Transverse colon (tissue), 4 donors: ENCODE data around the gene NBAS. TPM values are rescaled to one million over a fixed set of nuclear protein-coding genes. Genes with fewer than 3 reads are reported as not detected.
"Not testable (repeated sequence)": the region's sequence is repeated elsewhere in the genome, so short reads cannot be mapped to it uniquely, and the experiment has no call there.

Experiments used
- DNase-seq: peaks from one replicate; pipeline ENCODE4 v3.0.0-alpha.2; 2019
- H3K27ac ChIP-seq, 4 donors: fragments of 200-600 bp; sonication (generic); 2 replicates each; pipeline ENCODE4 v1.5.1; 2016 to 2018; ENCODE audit warnings: inconsistent platforms in 4 of 4
- H3K27me3 ChIP-seq: fragments of 200-600 bp; sonication (generic); 2 replicates; pipeline ENCODE4 v1.5.1; 2017; ENCODE audit warnings: inconsistent platforms
- H3K36me3 ChIP-seq, 4 donors: fragments of 200-600 bp; sonication (generic); 2 replicates each; pipeline ENCODE4 v1.5.1; 2017 to 2019; ENCODE audit warnings: inconsistent platforms in 4 of 4
- H3K4me1 ChIP-seq, 4 donors: fragments of 200-600 bp; sonication (generic); 2 replicates each; pipeline ENCODE4 v1.5.1; 2017 to 2020; ENCODE audit warnings: inconsistent platforms in 4 of 4
- H3K4me3 ChIP-seq, 4 donors: fragments of 200-600 bp; sonication (generic); 1 replicate in 1 of 4; 2 replicates in 3 of 4; pipeline versions ENCODE4 v1.5.1 to v1.6.1; 2017 to 2019; ENCODE audit warnings: inconsistent platforms in 4 of 4
- H3K9me3 ChIP-seq, 2 donors: fragments of 200-600 bp; sonication (generic); 2 replicates each; pipeline ENCODE4 v1.5.1; 2017 to 2019; ENCODE audit warnings: inconsistent platforms in 2 of 2
- EP300 ChIP-seq: sonication (generic); formaldehyde crosslinking; IDR thresholded peaks from one replicate; pipeline ENCODE4 v1.6.1; 2017; ENCODE audit warnings: antibody characterized with exemption, low read depth
- POLR2A ChIP-seq: fragments of 450-650 bp; IDR thresholded peaks from one replicate; pipeline ENCODE4 v1.6.1; 2016; ENCODE audit warnings: antibody characterized with exemption, mild to moderate bottlenecking, moderate library complexity
- POLR2AphosphoS5 ChIP-seq, 3 donors: sonication (generic); formaldehyde crosslinking; IDR thresholded peaks; one replicate each; pipeline ENCODE4 v1.6.1; 2016; ENCODE audit warnings: antibody characterized with exemption in 3 of 3
- WGBS, 2 donors: methylation state at CpG; one replicate each; pipeline ENCODE4 v1.1.5; 2018; ENCODE audit warnings: low coverage in 1 of 2; 5-methylcytosine and 5-hydroxymethylcytosine counted together
- in situ Hi-C, 4 donors: fragments of 200-750 bp; cut with MboI; loops; one replicate each; pipeline versions ENCODE4 v1.15.0 to v1.15.1; 2017; ENCODE audit warnings: low sequenced_read_pairs in 3 of 4, low pct_ligation_motif_present in 1 of 4, low pct_unique_long_range_greater_than_20kb in 1 of 4
- intact Hi-C: fragments of 100-400 bp; cut with DNase I; formaldehyde crosslinking; loops from one replicate; pipeline ENCODE4 v1.15.1; 2023; ENCODE audit warnings: low total_unique reads
- total RNA-seq, 4 donors: library from RNA; depleted of rRNA; stranded (reverse); fragments of >200 nt; gene quantifications; one replicate each; pipeline ENCODE4 v1.1.0, GENCODE V29; 2016
- TF ChIP-seq, protein P1 (sequence below), 5 experiments: fragments of 200-600 bp in 3 of 5; fragments of 450-650 bp in 2 of 5; sonication (generic) in 3 of 5; IDR thresholded peaks; 1 replicate in 2 of 5; 2 replicates in 3 of 5; pipeline ENCODE4 v1.5.1; 2016 to 2017; ENCODE audit warnings: antibody characterized with exemption in 5 of 5, inconsistent platforms in 3 of 5, mild to moderate bottlenecking in 2 of 5, moderate library complexity in 1 of 5

The NBAS gene
- total RNA-seq, 4 donors from 2014 or later = 30.6 to 43.2 (median 34.5) TPM

DNA sequence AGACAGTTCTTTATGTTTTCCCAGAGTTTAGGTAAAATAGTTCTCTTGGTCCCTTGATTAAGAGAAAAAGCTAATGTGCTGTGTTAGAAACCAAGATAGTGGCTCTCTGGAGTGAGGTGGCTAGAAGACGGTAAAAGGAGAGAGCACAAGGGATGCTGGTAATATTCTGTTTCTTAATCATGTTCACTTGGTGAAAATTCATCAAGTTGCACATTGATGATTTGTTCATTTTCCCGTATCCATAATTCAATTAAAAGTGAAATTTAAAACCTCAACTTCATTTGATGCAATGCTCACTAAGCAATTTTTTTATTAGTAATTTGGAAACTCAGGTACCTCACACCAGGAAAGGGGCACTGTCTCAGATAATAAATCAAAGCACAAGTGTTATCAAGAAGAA, 113.8 kb downstream of the NBAS start:
- DNase-seq = no peak
- TF ChIP-seq POLR2A (no peak), POLR2AphosphoS5 (IDR thresholded peaks at IDR 0.05) (no peak)
- TF ChIP-seq, protein P1, sequence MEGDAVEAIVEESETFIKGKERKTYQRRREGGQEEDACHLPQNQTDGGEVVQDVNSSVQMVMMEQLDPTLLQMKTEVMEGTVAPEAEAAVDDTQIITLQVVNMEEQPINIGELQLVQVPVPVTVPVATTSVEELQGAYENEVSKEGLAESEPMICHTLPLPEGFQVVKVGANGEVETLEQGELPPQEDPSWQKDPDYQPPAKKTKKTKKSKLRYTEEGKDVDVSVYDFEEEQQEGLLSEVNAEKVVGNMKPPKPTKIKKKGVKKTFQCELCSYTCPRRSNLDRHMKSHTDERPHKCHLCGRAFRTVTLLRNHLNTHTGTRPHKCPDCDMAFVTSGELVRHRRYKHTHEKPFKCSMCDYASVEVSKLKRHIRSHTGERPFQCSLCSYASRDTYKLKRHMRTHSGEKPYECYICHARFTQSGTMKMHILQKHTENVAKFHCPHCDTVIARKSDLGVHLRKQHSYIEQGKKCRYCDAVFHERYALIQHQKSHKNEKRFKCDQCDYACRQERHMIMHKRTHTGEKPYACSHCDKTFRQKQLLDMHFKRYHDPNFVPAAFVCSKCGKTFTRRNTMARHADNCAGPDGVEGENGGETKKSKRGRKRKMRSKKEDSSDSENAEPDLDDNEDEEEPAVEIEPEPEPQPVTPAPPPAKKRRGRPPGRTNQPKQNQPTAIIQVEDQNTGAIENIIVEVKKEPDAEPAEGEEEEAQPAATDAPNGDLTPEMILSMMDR (IDR thresholded peaks at IDR 0.05) = no peak
- no peaks in the 10 kb centered on the region for H3K27me3 ChIP-seq
- in situ Hi-C loops = no loop called here
- no peak overlapping the region for H3K4me3 ChIP-seq
- intact Hi-C loops = loop anchor here (5.0 kb wide), 1 partner anchor 1430 kb away; no protein-coding TSS in a partner anchor
- WGBS, 2 donors = 98 to 100% methylated on average over 2 of the region's 2 CpGs
- H3K36me3 ChIP-seq = peaks cover 0 to 10% (median 3%) of the 10 kb centered on the region in 4 donors
- H3K27ac ChIP-seq = no peak overlapping the region
- no peaks in the 10 kb centered on the region for H3K4me1 ChIP-seq
- peaks cover 0 to 4% of the 10 kb centered on the region in 2 donors for H3K9me3 ChIP-seq

DNA sequence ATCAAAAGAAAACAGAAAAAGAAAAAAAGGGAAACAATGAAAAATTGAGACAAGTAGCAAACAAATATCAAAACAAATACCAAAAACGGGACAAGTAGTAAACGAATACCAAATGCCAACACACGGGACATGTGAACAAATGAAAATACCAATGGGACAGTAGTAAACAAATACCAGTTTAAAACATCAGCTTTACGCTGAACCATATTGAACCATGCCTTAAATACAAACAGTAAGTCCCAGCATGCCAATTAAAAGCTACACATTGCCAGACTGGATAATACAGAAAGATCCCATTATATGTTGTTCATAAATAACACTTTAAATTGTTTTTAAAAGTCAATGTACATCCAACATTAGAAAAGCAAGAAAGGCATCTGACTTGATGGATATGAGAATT, 114.2 kb downstream of the NBAS start:
- no peak for TF ChIP-seq POLR2AphosphoS5 (IDR thresholded peaks at IDR 0.05)
- TF ChIP-seq POLR2A = no peak
- TF ChIP-seq EP300 = no peak
- TF ChIP-seq, protein P1 (IDR thresholded peaks at IDR 0.05) = no peak
- Histone ChIP-seq H3K27me3 (no peaks in the 10 kb centered on the region), H3K9me3 (peaks cover 0 to 4% of the 10 kb centered on the region in 2 donors), H3K27ac (no peak overlapping the region), H3K4me1 (no peaks in the 10 kb centered on the region), H3K4me3 (no peak overlapping the region), H3K36me3 (peaks cover 0 to 10% (median 3%) of the 10 kb centered on the region in 4 donors)
- intact Hi-C loops = loop anchor here (5.0 kb wide), 1 partner anchor 1430 kb away; no protein-coding TSS in a partner anchor
- DNase-seq = no peak
- in situ Hi-C loops = no loop called here
- WGBS, 2 donors = 81 to 90% methylated on average over 4 of the region's 4 CpGs

DNA sequence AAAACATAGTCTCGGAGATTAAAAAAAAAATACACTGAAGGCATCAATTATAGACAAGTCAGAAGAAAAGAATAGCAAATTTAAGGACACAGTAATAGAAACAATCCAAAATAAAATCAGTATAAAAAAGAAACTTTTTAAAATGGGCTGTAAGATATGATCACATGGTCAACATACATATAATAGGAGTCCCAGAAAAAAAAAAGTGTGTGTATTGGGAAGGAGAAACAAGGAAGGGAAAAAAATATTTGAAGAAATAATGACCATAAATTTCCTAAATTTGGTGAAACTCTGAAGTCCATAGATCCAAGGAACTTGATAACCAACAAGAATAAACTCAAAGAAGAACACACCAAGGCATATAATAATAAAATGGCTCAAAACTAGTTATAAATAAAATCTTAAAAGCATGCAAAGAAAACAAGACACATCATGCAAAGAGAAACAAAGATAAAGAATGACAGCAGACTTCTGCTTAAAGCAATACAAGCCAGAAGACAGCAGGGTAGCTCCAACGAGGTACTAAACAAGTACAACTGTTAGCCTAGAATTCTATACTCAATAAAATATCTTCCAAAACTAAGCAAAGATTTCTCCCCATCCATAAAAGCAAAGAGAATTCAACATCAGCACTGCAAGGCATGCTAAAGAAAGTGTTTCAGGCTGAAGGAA, 115.1 kb downstream of the NBAS start:
- in situ Hi-C loops (no loop called here), intact Hi-C loops (loop anchor here (5.0 kb wide), 1 partner anchor 1429 kb away; no protein-coding TSS in a partner anchor)
- 95 to 100% methylated on average over 2 of the region's 2 CpGs for WGBS, 2 donors
- TF ChIP-seq EP300 = no peak
- TF ChIP-seq, protein P1 (IDR thresholded peaks at IDR 0.05) = no peak
- TF ChIP-seq POLR2A = no peak
- Histone ChIP-seq H3K9me3 (peaks cover 0 to 4% of the 10 kb centered on the region in 2 donors), H3K27me3 (no peaks in the 10 kb centered on the region), H3K27ac (no peak overlapping the region), H3K4me3 (no peak overlapping the region), H3K4me1 (no peaks in the 10 kb centered on the region), H3K36me3 (peaks cover 0 to 10% (median 3%) of the 10 kb centered on the region in 4 donors)
- no peak for DNase-seq

- H3K36me3 ChIP-seq, intact Hi-C loops, H3K27me3 ChIP-seq, H3K4me3 ChIP-seq, H3K4me1 ChIP-seq, H3K9me3 ChIP-seq, in situ Hi-C loops, DNase-seq, H3K27ac ChIP-seq: not testable (repeated sequence)
- WGBS, 2 donors = 96 to 100% methylated on average over 3 to 22 of the region's 22 CpGs
Measured at GRCh38 chr2:15439768-15440524, 121.2 kb downstream of the NBAS start.

DNA sequence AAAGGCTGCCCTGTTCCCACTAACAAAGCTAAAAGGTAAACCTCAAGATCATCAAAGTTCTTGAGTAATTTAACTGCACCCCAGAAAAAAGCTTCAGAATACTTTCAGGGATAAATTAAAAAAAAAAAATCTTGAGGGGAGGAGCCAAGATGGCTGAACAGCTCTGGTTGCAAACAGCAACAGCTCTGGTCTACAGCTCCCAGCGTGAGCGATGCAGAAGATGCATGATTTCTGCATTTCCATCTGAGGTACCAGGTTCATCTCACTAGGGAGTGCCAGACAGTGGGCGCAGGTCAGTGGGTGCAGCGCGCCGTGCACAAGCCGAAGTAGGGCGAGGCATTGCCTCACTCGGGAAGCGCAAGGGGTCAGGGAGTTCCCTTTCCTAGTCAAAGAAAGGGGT, 121.8 kb downstream of the NBAS start:
- in situ Hi-C loops, H3K36me3 ChIP-seq, H3K4me1 ChIP-seq, H3K27me3 ChIP-seq, intact Hi-C loops, H3K27ac ChIP-seq, DNase-seq, H3K9me3 ChIP-seq, H3K4me3 ChIP-seq: not testable (repeated sequence)
- 94% methylated on average over 10 of the region's 10 CpGs; no CpG with 5 or more reads in 1 of the 2 donors for WGBS, 2 donors
